ENCODE measurements around the gene SHROOM4. TPM values are rescaled to one million over a fixed set of nuclear protein-coding genes. Genes with fewer than 3 reads are reported as not detected.

SHROOM4 gene
- total RNA-seq, 1 donor from 2014 or later: 15.4 TPM

- Mint-ChIP-seq H3K36me3 (peaks cover 4% of the 10 kb centered on the region), H3K4me1 (peaks cover 32% of the 10 kb centered on the region), H3K9me3 (peaks cover 25% of the 10 kb centered on the region), H3K27ac (peak overlapping the region; percentile 88), H3K27me3 (ENCODE audit: low read depth) (no peaks in the 10 kb centered on the region), H3K4me3 (no peak overlapping the region)
- no peak for TF ChIP-seq CTCF (IDR thresholded peaks at IDR 0.05; ENCODE audit: unreplicated experiment)
- no peak for DNase-seq (ENCODE audit: low spot score in 2 of 2, unreplicated experiment in 2 of 2)
Measured at GRCh38 chrX:50805276-50805675, 8.7 kb downstream of the SHROOM4 start.

GRCh38 chrX:50801135-50801534, 12.9 kb downstream of the SHROOM4 start:
- DNase-seq (ENCODE audit: low spot score in 2 of 2, unreplicated experiment in 2 of 2): no peak
- no peaks in the 10 kb centered on the region for H3K27me3 Mint-ChIP-seq (ENCODE audit: low read depth)
- H3K4me3 Mint-ChIP-seq: no peak overlapping the region
- peaks cover 4% of the 10 kb centered on the region for H3K36me3 Mint-ChIP-seq
- peaks cover 62% of the 10 kb centered on the region for H3K4me1 Mint-ChIP-seq
- no peak for TF ChIP-seq CTCF (IDR thresholded peaks at IDR 0.05; ENCODE audit: unreplicated experiment)
- H3K27ac Mint-ChIP-seq: peak overlapping the region; percentile 76
- H3K9me3 Mint-ChIP-seq: peaks cover 19% of the 10 kb centered on the region

- no peak for TF ChIP-seq CTCF (IDR thresholded peaks at IDR 0.05; ENCODE audit: unreplicated experiment)
- H3K36me3 Mint-ChIP-seq: peaks cover 4% of the 10 kb centered on the region
Measured at GRCh38 chrX:50799531-50799961, 14.4 kb downstream of the SHROOM4 start.

GRCh38 chrX:50798783-50799182, 15.2 kb downstream of the SHROOM4 start:
- H3K4me3 Mint-ChIP-seq: no peak overlapping the region
- peak overlapping the region; percentile 88 for H3K27ac Mint-ChIP-seq
- H3K4me1 Mint-ChIP-seq: peaks cover 53% of the 10 kb centered on the region
- DNase-seq (ENCODE audit: low spot score in 2 of 2, unreplicated experiment in 2 of 2): no peak
- H3K27me3 Mint-ChIP-seq (ENCODE audit: low read depth): no peaks in the 10 kb centered on the region
- peaks cover 12% of the 10 kb centered on the region for H3K9me3 Mint-ChIP-seq
- peaks cover 4% of the 10 kb centered on the region for H3K36me3 Mint-ChIP-seq
- TF ChIP-seq CTCF (IDR thresholded peaks at IDR 0.05; ENCODE audit: unreplicated experiment): no peak

More at GRCh38 chrX:50799531-50799961, 14.4 kb downstream of the SHROOM4 start:
- DNase-seq (ENCODE audit: low spot score in 2 of 2, unreplicated experiment in 2 of 2): no peak
- Mint-ChIP-seq H3K27me3 (ENCODE audit: low read depth) (no peaks in the 10 kb centered on the region), H3K4me1 (peaks cover 51% of the 10 kb centered on the region), H3K27ac (peak overlapping the region; percentile 88), H3K9me3 (peaks cover 16% of the 10 kb centered on the region), H3K4me3 (no peak overlapping the region)

GRCh38 chrX:50787099-50787498, 26.9 kb downstream of the SHROOM4 start:
- Mint-ChIP-seq H3K27ac (no peak overlapping the region), H3K4me1 (no peaks in the 10 kb centered on the region), H3K9me3 (peaks cover 45% of the 10 kb centered on the region), H3K27me3 (ENCODE audit: low read depth) (no peaks in the 10 kb centered on the region), H3K36me3 (peaks cover 12% of the 10 kb centered on the region), H3K4me3 (no peak overlapping the region)
- no peak for TF ChIP-seq CTCF (IDR thresholded peaks at IDR 0.05; ENCODE audit: unreplicated experiment)
- DNase-seq (ENCODE audit: low spot score in 2 of 2, unreplicated experiment in 2 of 2): no peak

- Mint-ChIP-seq H3K9me3 (peaks cover 46% of the 10 kb centered on the region), H3K27me3 (ENCODE audit: low read depth) (no peaks in the 10 kb centered on the region), H3K27ac (no peak overlapping the region), H3K36me3 (peaks cover 1% of the 10 kb centered on the region), H3K4me3 (no peak overlapping the region), H3K4me1 (peaks cover 13% of the 10 kb centered on the region)
- TF ChIP-seq CTCF (IDR thresholded peaks at IDR 0.05; ENCODE audit: unreplicated experiment): no peak
- DNase-seq (ENCODE audit: low spot score in 2 of 2, unreplicated experiment in 2 of 2): no peak
Measured at GRCh38 chrX:50780144-50780543, 33.9 kb downstream of the SHROOM4 start.

All from mesothelial cell of epicardium (in vitro differentiated cells).